GM04503 (cell line): ENCODE measurements around the gene INPP5J.
"Not testable (repeated sequence)": the region's sequence is repeated elsewhere in the genome, so short reads cannot be mapped to it uniquely, and the experiment has no call there.

Source experiments
- DNase-seq: peaks from one replicate; pipeline ENCODE4 v3.0.0-alpha.2; 2012; ENCODE audit warnings: low read depth

Gene INPP5J

DNA sequence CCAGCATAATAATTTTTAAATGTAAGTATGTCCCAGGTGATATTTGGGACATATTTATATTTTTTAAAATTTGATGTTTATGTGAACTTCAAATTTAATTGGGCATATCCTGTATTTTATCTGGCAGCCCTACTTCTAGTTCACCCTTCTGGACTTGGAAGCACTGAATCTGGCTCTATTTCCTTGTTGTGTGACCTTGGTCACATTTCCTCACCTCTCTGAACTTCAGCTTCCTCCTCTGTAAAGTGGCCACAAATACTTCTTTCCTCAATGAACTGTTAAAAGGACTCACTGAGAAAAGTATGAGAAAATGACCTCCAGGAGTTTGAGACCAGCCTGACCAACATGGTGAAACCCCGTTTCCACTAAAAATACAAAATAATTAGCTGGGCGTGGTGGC, 29.1 kb downstream of the INPP5J start:
- no peak for DNase-seq

DNA sequence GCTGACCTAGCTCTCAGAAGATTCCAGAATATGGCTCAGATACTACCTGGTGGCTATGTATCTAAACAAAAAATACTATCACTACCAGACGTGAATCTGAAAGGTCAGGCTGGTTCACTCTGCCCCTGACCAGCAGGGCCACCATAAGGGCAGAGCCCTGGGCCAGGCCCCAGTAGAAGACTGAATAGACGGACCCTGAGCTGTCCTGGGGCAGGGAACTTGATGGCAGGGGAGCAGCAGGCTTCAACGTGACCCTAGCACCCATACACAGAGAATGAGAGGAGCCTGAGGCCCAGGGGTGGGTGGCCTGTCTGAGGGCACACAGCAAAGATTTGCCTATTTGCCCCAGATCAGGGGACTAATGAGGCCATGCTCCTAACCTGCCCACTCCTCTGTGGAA, 30.6 kb downstream of the INPP5J start:
- DNase-seq: no peak

DNA sequence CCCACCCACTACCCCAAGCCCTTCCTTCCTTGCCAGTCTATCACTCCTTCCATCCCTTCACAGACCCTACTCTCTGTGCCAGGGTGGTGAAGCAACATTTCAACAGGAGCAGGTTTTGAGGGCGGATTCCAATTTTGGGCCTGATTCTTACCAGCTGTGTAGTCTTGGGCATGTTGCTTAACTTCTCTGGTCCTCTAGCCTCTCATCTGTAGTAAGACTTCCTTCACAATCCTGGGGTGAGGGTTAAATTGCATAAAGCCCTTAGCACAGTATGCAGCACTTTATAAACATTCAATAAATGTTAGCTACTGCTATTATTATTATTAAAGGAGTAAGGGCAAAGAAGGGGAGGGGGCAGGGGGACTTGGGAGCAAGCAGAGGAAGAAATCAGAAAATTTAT, 32.2 kb downstream of the INPP5J start:
- DNase-seq: no peak

DNA sequence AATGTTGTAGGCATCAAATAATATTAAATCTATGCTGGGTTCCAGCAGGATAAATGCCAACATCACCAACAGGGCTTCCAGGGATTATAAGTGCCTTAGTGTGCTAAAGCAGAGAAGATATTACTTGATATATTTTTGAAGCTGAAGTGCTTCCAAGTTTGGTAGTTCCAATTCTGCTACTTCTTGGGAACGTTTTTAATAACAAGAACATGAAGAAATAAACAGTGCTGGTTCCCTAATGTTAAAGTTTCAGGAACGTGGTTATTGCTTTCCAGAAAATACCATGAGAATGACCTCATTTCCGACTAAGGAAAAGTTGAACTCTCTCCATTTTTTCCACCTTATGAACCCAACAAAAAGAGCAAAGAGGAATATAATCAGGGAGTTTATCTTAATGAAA, 32.7 kb downstream of the INPP5J start:
- DNase-seq: no peak

DNA sequence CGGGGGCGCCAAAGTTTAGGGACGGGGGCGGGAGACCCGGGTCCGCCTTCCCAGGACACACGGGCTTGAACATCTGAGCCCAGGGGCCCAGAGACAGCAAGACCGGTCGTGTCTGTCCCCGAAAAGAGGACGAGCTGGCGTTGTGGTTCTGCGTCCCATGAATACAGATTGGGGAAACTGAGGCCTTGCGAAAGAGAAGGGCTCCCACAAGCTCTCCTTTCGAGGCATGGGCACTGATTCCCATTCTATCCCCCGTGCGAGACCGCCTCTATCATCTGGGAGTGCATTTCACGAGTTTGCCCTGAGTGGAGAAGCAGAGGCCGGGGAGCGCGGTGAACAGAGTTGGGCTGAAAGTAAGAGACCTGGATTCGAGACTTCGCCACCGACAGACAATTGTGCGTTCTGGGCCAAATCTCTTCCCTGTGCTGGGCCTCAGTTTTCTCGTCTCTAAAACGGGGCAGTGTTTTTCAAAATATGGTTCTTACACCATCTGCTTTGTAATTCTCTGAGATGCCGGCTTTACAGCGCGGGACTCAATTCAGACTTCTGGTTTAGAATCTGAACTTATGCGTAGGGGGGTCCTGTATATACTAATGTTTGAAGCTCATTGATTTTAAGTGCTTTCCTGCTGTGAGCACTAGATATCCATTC, 37.7 kb downstream of the INPP5J start:
- DNase-seq: no peak

DNA sequence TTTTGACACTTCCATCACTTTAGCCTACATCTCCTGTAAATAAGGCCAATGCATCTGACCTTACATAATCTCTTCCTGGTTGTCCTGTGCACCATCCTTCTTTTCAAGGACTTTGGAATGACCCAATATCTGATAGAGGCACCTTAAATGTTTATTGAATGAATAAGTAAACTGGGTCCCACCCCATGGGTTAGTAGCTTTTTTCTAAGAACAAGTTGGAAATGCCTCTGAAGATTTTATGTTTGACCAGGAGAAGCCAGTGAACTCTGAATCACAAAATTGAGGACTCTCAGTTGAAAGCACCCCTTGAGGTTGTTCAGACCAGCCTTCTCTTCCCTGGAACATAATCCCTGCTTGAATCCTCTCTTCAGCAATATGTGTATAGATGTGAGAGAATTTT, 38.6 kb downstream of the INPP5J start:
- no peak for DNase-seq

DNA sequence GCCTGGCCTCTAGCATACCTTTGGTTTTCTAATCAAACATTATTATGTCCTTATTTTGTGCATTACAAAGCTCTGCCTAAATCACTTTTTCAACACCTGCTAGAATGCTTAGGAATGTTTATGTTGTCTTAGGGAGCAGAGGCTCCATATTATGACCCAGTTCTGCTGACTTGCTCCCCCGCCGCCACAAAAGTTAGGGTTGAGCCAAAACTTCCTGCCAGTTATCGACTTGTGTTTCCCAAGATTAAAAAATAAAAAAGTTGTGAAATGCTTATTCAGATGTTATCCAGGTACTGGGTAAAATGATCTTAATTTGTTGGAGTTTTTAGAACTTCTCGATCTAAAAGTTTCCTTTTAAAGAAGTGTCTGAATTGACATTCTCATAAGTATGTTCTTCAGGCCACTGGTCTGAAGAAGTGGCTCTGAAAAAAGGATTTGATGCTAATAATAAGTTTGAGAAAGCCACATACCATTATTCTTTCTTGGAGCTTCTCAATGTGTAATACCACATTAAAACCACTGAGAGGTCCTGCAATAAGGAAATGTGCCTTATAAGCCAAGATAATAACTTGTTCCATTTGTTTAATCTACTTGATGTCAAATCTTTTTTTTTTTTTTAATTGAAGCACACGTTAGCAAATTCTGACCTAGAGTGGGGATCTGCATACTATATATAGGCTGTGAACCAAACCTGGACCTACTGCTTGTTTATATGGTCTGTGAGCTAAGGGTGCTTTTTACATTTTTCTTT, 39.4 kb downstream of the INPP5J start:
- DNase-seq: no peak

DNA sequence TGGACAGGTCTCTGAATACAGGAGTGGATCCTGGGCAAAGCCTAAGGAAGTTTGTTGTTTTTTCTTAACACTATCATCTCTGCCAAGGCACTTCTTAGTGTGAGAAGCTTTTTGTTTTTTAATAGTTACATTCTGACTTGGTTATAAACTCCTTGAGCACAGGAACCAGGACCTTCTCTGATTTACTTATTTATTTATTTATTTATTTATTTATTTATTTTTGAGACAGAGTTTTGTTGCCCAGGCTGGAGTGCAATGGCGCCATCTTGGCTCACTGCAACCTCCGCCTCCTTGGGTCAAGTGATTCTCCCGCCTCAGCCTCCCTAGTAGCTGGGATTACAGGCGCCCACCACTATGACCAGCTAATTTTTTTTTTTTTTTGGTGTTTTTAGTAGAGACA, 48.2 kb downstream of the INPP5J start:
- DNase-seq: no peak

DNA sequence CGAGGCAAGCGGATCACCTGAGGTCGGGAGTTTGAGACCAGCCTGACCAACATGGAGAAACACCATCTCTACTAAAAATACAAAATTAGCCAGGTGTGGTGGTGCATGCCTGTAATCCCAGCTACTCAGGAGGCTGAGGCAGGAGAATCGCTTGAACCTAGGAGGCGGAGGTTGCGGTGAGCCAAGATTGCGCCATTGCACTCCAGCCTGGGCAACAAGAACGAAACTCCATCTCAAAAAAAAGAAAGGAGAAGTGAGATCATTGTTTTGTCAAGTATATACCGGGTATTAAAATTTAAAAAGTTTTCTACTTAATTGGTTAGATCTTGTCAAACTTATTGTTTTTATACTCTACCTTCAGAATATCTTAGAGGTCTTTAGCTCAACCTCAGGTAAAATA, 49.0 kb downstream of the INPP5J start:
- DNase-seq: not testable (repeated sequence)

DNA sequence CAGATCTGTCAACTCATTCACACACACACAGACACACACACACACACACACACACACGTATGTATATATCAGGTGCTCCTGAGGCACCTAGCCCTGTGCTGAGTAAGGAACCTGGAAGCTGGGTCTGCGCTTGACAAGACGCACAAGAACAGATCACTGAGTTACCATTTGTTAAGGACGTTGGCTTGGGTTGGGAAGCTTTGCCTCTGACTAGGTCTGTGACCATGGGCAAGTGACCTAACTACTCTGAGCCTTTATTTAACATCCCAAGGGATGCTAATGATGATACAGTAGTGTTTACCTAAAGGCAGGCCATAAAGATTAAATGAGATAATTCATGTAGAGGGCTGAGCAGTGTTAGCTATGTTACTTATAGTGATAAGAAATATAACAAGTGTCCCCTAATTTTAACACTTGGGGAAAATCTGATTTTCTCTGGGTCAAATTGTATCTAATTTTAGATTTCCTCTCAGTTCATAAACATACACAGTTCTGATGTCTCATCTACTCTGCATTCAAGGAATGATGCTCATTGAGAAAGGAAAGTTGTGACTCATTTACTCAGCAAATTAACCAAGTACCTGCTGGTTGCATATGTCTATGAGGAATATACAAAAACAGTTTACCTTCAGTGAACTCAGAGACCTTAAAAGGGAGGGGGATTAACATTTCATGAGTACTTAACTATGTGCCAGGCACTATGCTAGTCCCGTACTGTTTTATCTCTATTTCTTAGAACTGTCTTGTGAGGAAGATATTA, 50.8 kb downstream of the INPP5J start:
- peak; percentile 81 for DNase-seq

DNA sequence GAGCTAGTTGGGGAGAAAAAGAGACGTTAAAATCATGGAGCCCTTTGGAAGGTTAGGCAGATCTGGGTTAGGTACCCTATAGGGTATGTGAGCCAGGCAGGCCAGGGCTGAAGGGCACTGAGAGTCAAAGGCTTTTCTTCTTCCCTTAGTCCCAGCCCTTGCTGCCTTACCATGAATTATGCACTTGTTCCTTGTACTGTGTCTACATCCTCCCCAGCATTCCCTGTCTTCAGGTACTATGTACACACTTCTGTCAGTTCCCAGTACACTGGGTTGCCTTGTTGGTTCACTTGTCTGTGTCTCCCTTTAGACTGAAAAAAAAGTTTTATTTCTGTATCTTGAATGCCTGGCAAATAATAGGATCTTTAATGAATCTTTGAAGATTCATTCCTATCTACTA, 54.2 kb downstream of the INPP5J start:
- no peak for DNase-seq

DNA sequence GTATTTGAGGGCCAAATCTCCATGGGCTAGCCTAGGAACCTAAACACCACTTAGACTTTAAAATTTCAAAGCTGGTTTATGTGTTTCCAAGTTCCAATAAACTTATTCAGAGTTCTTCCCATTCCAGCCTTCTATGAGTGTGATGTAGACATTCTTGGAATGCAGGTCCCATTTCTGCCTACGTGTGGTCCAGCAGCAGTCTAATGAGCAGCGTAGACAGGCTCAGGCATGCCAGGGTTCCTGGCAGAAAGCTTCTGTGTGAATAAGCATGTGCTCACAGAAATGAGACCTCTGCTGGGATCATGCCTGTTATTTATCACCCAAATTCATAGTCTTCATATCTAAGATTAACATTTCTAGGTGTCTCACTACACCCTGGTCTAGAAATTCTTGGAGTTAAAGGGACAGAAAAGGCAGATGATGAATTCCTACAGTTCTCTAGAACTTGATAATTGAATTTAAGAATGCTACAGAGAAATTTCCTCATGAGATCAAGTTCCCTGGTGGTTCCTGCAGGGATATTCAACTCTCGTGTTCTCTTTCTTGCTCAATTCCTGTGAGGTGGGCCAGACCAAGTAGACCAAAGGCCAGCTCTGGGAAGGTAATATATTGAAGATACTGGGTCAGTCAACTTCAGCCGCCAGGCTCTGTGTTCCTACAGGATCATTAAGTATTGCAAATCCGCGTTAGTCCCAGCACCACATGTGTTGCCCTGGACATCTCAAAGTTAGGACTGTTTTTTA, 54.8 kb downstream of the INPP5J start:
- peak; percentile 93 for DNase-seq

DNA sequence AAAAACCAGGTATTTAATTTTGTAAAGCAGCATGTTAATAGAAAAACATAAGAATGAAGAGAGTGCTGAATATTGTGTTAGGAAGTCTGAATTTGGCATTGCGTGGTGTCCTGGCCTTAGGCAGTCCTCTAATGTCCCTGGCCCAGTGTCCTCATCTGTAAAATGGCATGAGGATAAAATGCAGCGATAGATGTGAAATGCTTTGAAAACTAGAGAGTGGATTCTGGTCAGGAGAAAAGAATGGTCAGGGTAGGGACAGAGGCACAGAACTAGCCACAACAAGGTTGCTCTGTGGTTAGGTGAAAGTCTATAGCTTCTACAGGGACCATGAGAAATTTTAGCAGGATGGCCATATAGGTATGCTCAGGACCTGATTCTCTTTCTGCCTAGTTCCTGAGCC, 56.1 kb downstream of the INPP5J start:
- no peak for DNase-seq

DNA sequence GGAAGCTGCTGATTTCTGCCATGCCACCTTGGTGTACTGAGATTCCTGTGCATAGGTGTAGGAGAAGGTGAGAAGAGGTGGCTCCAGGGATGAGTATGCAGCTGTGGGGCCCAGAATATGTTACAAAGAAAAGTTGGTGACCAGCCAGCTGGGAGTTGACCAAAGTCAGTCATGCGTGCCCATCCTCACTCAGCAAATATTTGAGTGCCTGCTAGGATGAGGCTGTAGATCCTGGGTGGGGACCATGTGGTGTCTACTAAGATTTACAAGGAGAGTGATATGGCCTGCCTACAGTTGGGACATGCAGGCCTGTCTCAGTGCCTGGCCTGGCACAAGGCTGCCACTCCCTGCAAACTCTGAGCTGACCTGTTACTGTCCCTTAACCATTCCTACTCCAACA, 56.6 kb downstream of the INPP5J start:
- no peak for DNase-seq

DNA sequence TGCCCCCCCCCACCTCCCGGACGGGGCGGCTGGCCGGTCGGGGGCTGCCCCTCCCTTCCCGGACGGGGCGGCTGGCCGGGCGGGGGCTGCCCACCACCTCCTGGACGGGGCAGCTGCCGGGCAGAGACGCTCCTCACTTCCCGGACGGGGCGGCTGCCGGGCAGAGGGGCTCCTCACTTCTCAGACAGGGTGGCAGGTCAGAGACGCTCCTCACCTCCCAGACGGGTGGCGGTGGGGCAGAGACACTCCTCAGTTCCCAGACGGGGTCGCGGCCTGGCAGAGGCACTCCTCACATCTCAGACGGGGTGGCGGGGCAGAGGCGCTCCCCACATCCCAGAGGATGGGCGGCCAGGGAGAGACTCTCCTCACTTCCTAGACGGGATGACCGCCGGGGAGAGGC, 61.2 kb downstream of the INPP5J start:
- DNase-seq: no peak
